SU-DHL-6 (cell line): ENCODE measurements around the gene PSMG2.

ENCODE experiments used
- H2AFZ ChIP-seq: fragments of 200-600 bp; sonication (generic); 2 replicates; pipeline ENCODE4 v1.6.1; 2014; ENCODE audit warnings: low read depth, mild to moderate bottlenecking, moderate library complexity, mixed read lengths, antibody characterized with exemption, low read length; ENCODE audit not compliant: severe bottlenecking
- H3F3A ChIP-seq: fragments of 200-600 bp; shearing (Covaris generic); 2 replicates; pipeline ENCODE4 v1.6.0; 2016; ENCODE audit warnings: antibody characterized with exemption, mild to moderate bottlenecking; ENCODE audit not compliant: insufficient read depth
- H3K27ac ChIP-seq: fragments of 200-600 bp; sonication (generic); 2 replicates; pipeline ENCODE4 v1.5.1; 2016; ENCODE audit warnings: low read depth, mild to moderate bottlenecking, low read length, moderate library complexity, mixed read lengths
- H3K27me3 ChIP-seq: fragments of 200-600 bp; sonication (generic), shearing (Covaris generic); 2 replicates; pipeline ENCODE4 v1.6.0; 2014; ENCODE audit warnings: mild to moderate bottlenecking, low read length
- H3K36me3 ChIP-seq: fragments of 200-600 bp; sonication (generic); 2 replicates; pipeline ENCODE4 v1.6.1; 2014; ENCODE audit warnings: mild to moderate bottlenecking, low read length, mixed read lengths
- H3K4me2 ChIP-seq: fragments of 300-600, 200-600 bp; shearing (Covaris generic), sonication (generic); 2 replicates; pipeline ENCODE4 v1.6.0; 2014; ENCODE audit warnings: low read length, low read depth, mild to moderate bottlenecking; ENCODE audit not compliant: poor library complexity, severe bottlenecking
- H3K4me3 ChIP-seq: fragments of 200-600 bp; sonication (generic); 2 replicates; pipeline ENCODE4 v1.5.1; 2014; ENCODE audit warnings: antibody characterized with exemption, low read length, mild to moderate bottlenecking, mixed read lengths; ENCODE audit not compliant: insufficient read depth, poor library complexity, severe bottlenecking
- H3K79me2 ChIP-seq: fragments of 200-600 bp; sonication (generic); 2 replicates; pipeline ENCODE4 v1.6.1; 2014; ENCODE audit warnings: mild to moderate bottlenecking, low read length, moderate library complexity; ENCODE audit not compliant: insufficient read depth
- H3K9ac ChIP-seq: fragments of 200-600 bp; sonication (generic); 2 replicates; pipeline ENCODE4 v1.7.0; 2014; ENCODE audit warnings: mild to moderate bottlenecking, low read length
- H3K9me2 ChIP-seq: fragments of 200-600 bp; sonication (generic); replicated peaks from 2 replicates; pipeline ENCODE4 v1.6.1; 2014; ENCODE audit warnings: low read length; ENCODE audit not compliant: insufficient read depth
- H3K9me3 ChIP-seq: fragments of 200-600 bp; sonication (generic); 2 replicates; pipeline ENCODE4 v1.6.1; 2014; ENCODE audit warnings: low read length, mixed read lengths; ENCODE audit not compliant: insufficient read depth
- H4K20me1 ChIP-seq: fragments of 200-600 bp; sonication (generic); 2 replicates; pipeline ENCODE4 v1.6.1; 2014; ENCODE audit warnings: low read depth, mild to moderate bottlenecking, antibody characterized with exemption, low read length, moderate library complexity, mixed read lengths
- CTCF ChIP-seq: fragments of 200-600 bp; sonication (generic); IDR thresholded peaks from one replicate; pipeline ENCODE4 v1.5.1; 2017; ENCODE audit warnings: antibody characterized with exemption, mild to moderate bottlenecking, low read length, moderate library complexity; ENCODE audit not compliant: insufficient read depth, poor library complexity, severe bottlenecking
- EZH2phosphoT487 ChIP-seq: fragments of 200-600 bp; sonication (generic), shearing (Covaris generic); conservative IDR thresholded peaks from 2 replicates; pipeline ENCODE4 v1.6.1; 2018; ENCODE audit warnings: mild to moderate bottlenecking, antibody characterized with exemption, low read length, moderate library complexity, mixed read lengths

PSMG2 gene

GRCh38 chr18:12750076-12750714 lies 47.4 kb downstream of the PSMG2 start:
- H3K79me2 ChIP-seq, result no peaks in the 10 kb centered on the region
- no peak overlapping the region for H3K4me3 ChIP-seq
- no peak overlapping the region for H3K9ac ChIP-seq
- no peak overlapping the region for H3K27ac ChIP-seq
- peak overlapping the region; percentile 23 for H3K4me2 ChIP-seq
- no peaks in the 10 kb centered on the region for H4K20me1 ChIP-seq
- no peak overlapping the region for H2AFZ ChIP-seq
- H3F3A ChIP-seq, result no peaks in the 10 kb centered on the region
- no peaks in the 10 kb centered on the region for H3K9me2 ChIP-seq
- TF ChIP-seq EZH2phosphoT487 (no peak), CTCF (no peak)
- no peaks in the 10 kb centered on the region for H3K36me3 ChIP-seq
- no peaks in the 10 kb centered on the region for H3K27me3 ChIP-seq
- no peaks in the 10 kb centered on the region for H3K9me3 ChIP-seq

DNA sequence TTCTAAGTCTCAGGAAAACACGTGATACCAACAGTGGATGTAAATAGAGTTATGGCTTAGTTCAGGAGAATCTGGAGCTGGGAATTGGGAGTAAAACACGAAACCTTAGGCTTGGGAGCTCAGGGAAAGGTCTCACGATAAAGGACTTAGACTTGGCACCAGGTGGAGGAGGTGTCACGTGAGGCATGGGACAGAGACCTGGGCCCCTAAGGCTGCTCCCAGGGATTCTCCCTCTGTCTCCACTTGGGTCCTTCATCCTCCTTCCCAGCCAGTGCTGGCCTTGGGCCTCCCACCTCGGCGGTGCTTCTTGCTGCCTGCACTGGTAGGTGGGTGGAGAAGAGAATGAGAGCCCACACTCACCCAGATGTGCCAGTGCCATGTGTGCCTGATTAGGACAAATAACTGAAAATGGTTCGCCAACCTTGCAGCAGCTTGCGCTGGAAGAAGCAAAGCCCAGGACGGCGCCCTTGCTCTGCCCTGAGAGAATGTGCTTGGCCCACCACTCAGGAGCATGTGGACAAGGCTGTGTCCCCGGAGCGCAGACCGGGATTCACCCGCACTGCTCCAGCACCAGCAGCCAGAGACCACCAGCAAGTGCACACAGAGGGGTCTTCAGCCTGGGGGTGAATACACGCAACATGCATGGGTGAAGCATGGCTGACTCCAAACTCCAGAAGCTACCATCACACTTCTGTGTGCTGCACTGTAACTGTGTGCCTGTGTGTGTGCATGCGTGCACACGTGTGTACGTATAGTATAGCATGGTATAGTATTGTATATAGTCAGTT lies 48.1 kb downstream of the PSMG2 start:
- Histone ChIP-seq H3K9me3 (no peaks in the 10 kb centered on the region), H3K4me3 (no peak overlapping the region), H3K9me2 (no peaks in the 10 kb centered on the region), H3K27me3 (no peaks in the 10 kb centered on the region), H3F3A (no peaks in the 10 kb centered on the region), H3K9ac (no peak overlapping the region), H3K27ac (no peak overlapping the region), H2AFZ (no peak overlapping the region), H4K20me1 (no peaks in the 10 kb centered on the region), H3K36me3 (no peaks in the 10 kb centered on the region), H3K79me2 (no peaks in the 10 kb centered on the region), H3K4me2 (peak overlapping the region; percentile 23)
- TF ChIP-seq CTCF (no peak), EZH2phosphoT487 (no peak)

DNA sequence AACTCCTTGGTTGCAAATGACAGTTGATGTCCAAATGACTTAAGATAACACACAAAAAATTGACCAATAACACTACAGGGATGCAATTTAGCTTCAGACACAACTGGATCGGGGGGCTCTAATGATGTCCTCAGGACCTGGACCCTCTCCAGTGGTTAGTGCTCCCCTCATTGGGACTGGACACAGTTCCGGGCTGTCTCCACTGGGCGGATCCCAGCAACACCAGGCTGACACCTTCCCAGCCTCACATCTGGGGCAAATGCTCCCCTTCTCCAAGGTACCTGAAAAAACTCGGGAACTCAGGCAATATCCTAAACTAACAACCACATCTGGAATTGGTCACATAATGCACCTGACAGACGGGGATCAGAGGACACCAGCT lies 48.7 kb downstream of the PSMG2 start:
- Histone ChIP-seq H3K9me3 (no peaks in the 10 kb centered on the region), H3K79me2 (no peaks in the 10 kb centered on the region)

More for the DNA sequence above, 48.7 kb downstream of the PSMG2 start:
- H2AFZ ChIP-seq, result no peak overlapping the region
- H3K9me2 ChIP-seq, result no peaks in the 10 kb centered on the region
- H4K20me1 ChIP-seq, result no peaks in the 10 kb centered on the region
- no peak for TF ChIP-seq EZH2phosphoT487
- no peak for TF ChIP-seq CTCF
- no peaks in the 10 kb centered on the region for H3F3A ChIP-seq
- H3K36me3 ChIP-seq, result no peaks in the 10 kb centered on the region
- no peaks in the 10 kb centered on the region for H3K27me3 ChIP-seq
- H3K27ac ChIP-seq, result no peak overlapping the region
- no peak overlapping the region for H3K9ac ChIP-seq
- H3K4me2 ChIP-seq, result no peak overlapping the region
- H3K4me3 ChIP-seq, result no peak overlapping the region
